H1 (cell line): Measurements from ENCODE around the gene BANF1. TPM values are rescaled to one million over a fixed set of nuclear protein-coding genes. Genes with fewer than 3 reads are reported as not detected.

Experiments used
- CEBPB ChIP-seq: IDR thresholded peaks from 2 replicates; pipeline ENCODE4 v1.6.1; 2012; ENCODE audit warnings: low read depth, low read length
- EGR1 ChIP-seq: IDR thresholded peaks from 2 replicates; pipeline ENCODE4 v1.6.1; 2011; ENCODE audit warnings: low read depth, low read length, borderline replicate concordance
- KDM5A ChIP-seq: fragments of 200-600 bp; IDR thresholded peaks from 2 replicates; pipeline ENCODE4 v1.7.1; 2012; ENCODE audit warnings: mild to moderate bottlenecking, low read length, inconsistent platforms, mixed read lengths
- POLR2A ChIP-seq, 2 experiments: IDR thresholded peaks; 1 replicate in 1 of 2; 2 replicates in 1 of 2; pipeline ENCODE4 v1.6.1; 2011; ENCODE audit warnings: low read depth in 2 of 2, low read length in 2 of 2, mild to moderate bottlenecking in 2 of 2; ENCODE audit errors: control extremely low read depth in 1 of 2
- RBBP5 ChIP-seq: IDR thresholded peaks from 2 replicates; pipeline ENCODE4 v1.7.1; 2012; ENCODE audit warnings: low read depth, mild to moderate bottlenecking, inconsistent platforms, low read length, moderate library complexity, borderline replicate concordance
- RNF2 ChIP-seq: fragments of 200-900, 300-1000 bp; sonication (generic); IDR thresholded peaks from 2 replicates; pipeline ENCODE4 v1.7.1; 2016; ENCODE audit warnings: borderline replicate concordance, low read depth, mild to moderate bottlenecking, antibody characterized with exemption, low read length; ENCODE audit not compliant: poor library complexity, severe bottlenecking; ENCODE audit errors: missing control alignments
- polyA plus RNA-seq, 7 experiments: library from polyadenylated mRNA; depleted of rRNA in 3 of 7; stranded (reverse) in 5 of 7; unstranded in 2 of 7; fragments of >200 nt in 5 of 7; fragments of 200-250 nt in 2 of 7; gene quantifications; 1 replicate in 5 of 7; 2 replicates in 1 of 7; 4 replicates in 1 of 7; pipeline versions ENCODE4 v1.2.1 to v1.2.3, GENCODE V29; 2011 to 2013; ENCODE audit warnings: missing spikeins in 2 of 7, mixed read lengths in 2 of 7
- total RNA-seq: library from RNA; stranded (reverse); fragmentation: NEBNext Ultra II Directional; extraction: Animal tissue kit (Norgen Biotek cat#: 25700); gene quantifications from 2 replicates; pipeline ENCODE4 v1.2.1, GENCODE V29; 2021

The BANF1 gene
- total and polyA plus RNA-seq, 2 of the 8 experiments (the other 6 are each of a cell fraction or from before 2014, with no cell fraction given): 330 to 467 TPM

- no peak for TF ChIP-seq RBBP5
- TF ChIP-seq POLR2A (IDR thresholded peaks at IDR 0.05; ENCODE audit: control extremely low read depth in 1 of 2, low read depth in 2 of 2, low read length in 2 of 2): no peak
- no peak for TF ChIP-seq RNF2
- no peak for TF ChIP-seq CEBPB
- no peak for TF ChIP-seq EGR1
- TF ChIP-seq KDM5A: no peak
These were observed 18.7 kb upstream of the BANF1 start (continued) for GRCh38 chr11:65983589-65983987.
